NCI-H69 (cell line): ENCODE measurements around the gene ABHD14A.
"Not testable (repeated sequence)": the region's sequence is repeated elsewhere in the genome, so short reads cannot be mapped to it uniquely, and the experiment has no call there.

Source experiments
- DNase-seq: peaks from one replicate; lab custom pipeline; 2025; lab: John Stamatoyannopoulos, UW

The ABHD14A gene

GRCh38 chr3:51974277-51974962 lies 444 bp upstream of the ABHD14A start:
- peak; percentile 53 for DNase-seq

GRCh38 chr3:51975852-51976549 lies 1.1 kb downstream of the ABHD14A start:
- peak; percentile 88 for DNase-seq

DNA sequence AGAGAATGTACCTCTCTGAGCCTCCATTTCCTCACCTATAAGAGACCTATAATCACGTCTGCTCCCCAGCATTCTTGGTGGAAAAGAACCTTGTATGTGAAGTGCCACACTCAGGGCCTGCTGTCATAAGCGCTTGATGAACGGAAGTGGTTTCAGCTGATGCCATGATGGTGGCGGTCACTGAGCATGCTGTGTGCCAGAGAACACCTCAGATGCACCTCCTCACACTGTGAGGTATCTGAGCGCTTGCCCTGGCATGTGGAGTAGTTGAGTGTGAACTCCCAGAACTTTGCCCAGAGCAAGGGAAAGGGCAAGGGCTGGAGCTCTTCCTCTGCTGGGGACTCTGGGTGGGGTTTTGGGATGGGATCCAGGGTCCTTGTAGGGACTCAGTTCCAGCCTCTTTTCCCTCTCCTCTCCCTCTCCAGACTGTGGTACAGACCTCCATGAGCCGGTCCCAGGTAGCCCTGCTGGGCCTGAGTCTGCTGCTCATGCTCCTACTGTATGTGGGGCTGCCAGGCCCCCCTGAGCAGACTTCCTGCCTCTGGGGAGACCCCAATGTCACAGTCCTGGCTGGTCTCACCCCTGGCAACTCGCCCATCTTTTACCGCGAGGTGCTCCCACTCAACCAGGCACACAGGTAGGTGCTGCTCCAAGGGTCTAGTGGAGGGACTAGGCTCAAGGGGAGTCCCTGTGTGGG lies 2.7 kb downstream of the ABHD14A start:
- no peak for DNase-seq

DNA sequence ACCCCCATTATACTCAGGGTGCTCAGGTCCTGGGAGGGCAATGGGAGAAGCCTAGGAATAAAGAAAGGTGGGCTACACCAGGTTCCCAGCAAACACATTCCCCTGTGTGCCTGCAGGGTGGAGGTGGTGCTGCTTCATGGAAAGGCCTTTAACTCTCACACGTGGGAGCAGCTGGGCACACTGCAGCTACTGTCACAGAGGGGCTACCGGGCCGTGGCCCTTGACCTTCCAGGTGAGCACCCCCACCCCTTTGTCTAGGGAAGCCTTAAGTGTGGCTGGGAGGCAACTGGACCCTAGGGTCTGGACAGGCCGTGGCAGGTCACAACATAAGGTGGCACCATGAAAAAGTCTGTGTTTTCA lies 3.3 kb downstream of the ABHD14A start:
- no peak for DNase-seq

GRCh38 chr3:51980253-51980652 lies 5.4 kb downstream of the ABHD14A start:
- no peak for DNase-seq

DNA sequence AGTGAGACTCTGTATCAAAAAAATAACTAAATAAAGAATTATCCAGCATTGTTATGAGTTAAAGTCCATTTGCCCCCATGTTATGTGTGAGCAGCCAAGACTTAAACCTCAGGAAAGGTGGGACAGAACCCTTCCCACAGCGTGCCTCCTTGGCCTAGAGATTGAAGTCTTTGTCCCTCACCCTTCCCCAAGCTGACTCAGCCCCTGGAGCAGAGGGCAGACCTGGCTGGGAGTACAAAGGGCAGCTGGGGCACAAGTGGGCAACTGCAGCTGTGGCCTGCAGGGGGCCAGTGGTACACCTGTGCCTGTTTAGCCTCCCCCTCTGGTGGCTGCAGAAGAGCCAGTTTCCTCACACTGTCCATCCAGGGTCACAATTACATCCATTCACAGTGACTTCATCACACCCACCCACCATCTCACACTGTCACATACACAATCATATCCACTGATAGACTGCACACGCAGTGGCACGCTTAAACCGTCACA lies 7.5 kb downstream of the ABHD14A start:
- peak; percentile 65 for DNase-seq

DNA sequence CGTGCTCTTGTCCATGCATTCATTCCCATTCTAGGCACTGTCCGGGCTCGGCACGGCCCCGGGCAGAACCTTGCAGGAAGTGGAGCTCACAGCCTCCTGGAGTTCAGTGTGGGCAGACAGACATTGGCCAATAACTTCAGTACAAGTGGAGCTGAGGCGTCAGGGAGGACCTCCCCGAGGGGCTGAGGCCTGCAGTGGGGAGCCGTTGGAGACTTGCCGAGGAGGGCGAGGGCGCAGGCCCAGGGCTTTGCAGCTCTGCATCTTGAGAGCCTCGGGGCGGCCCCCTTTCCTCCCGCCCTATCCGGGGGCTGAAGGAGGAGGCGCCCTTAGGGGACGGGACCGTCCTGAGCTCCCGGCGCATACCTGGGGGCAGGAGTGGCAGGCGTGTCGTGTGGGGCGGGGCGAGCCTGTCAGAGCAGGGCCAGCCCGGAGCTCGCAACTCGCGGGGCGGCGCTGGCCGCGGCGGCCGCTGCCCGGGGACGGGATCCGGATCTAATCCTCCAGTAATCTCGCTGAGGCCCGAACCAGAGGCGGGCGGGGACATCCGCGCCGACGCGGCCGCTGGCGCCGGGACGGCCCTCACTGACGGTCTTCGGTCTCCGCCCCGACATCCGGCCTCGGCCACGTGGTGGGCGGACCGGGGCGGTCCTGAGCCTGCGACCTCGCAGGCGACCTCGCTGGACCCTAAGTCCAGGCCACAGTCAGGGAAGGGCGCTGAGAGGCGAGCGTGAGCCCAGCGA lies 8.1 kb downstream of the ABHD14A start, which contains the start of gene ACY1:
Gene ACY1 (plus strand): TSS at position 698 of the 740 bp plus-strand sequence. CDS start 530 bp downstream, outside the sequence.
- DNase-seq = peak; percentile 70

GRCh38 chr3:51983578-51984268 lies 8.9 kb downstream of the ABHD14A start:
- no peak for DNase-seq

- DNase-seq = no peak
Measured at GRCh38 chr3:51984269-51984647, 9.4 kb downstream of the ABHD14A start.

DNA sequence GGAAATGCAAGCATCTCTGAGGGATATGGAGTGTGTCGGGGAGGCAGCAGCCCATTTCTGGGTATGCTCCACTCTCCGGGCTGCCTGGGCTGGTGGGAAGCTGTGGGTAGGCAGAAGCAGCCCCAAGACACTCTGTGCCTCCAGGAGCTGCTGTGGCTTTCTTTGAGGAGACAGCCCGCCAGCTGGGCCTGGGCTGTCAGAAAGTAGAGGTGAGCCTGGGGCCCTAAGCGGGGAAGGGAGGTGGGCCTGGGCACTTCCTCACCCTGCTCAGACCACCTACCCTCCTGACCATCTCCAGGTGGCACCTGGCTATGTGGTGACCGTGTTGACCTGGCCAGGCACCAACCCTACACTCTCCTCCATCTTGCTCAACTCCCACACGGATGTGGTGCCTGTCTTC lies 10.2 kb downstream of the ABHD14A start:
- DNase-seq = no peak

GRCh38 chr3:51986010-51986947 lies 11.4 kb downstream of the ABHD14A start:
- no peak for DNase-seq

DNA sequence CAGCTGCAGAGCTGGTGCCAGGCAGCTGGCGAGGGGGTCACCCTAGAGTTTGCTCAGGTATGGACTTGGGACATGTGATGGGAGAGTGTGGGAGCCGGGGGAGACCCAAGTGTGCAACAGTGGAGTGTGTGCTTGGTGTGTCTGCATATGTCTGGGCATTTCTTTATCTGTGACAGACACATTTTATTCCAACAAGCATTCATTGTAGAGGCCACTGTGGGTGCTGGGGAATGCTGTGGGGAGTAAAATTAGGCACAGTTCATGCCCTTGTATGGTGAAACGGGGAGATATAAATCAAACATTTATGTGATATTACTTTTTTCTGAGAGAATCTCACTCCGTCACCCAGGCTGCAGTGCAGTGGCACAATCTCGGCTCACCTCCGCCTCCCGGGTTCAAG lies 12.7 kb downstream of the ABHD14A start:
- no peak for DNase-seq

- no peak for DNase-seq
Measured at GRCh38 chr3:51988286-51989146, 13.7 kb downstream of the ABHD14A start.

GRCh38 chr3:51990501-51990971 lies 15.7 kb downstream of the ABHD14A start:
- not testable (repeated sequence) for DNase-seq

GRCh38 chr3:51992017-51992682 lies 17.3 kb downstream of the ABHD14A start:
- DNase-seq = no peak

- not testable (repeated sequence) for DNase-seq
Measured at GRCh38 chr3:51993657-51994056, 18.8 kb downstream of the ABHD14A start.

GRCh38 chr3:51994530-51994929 lies 19.7 kb downstream of the ABHD14A start:
- no peak for DNase-seq

- peak; percentile 92 for DNase-seq
Measured at GRCh38 chr3:51995346-51996163, 20.7 kb downstream of the ABHD14A start, which contains the start of gene RPL29. RPL29 (minus strand) TSS chr3:51995895; CDS start chr3:51995461, 434 bp downstream.
